Measurements from ENCODE around the gene CASP5. TPM values are rescaled to one million over a fixed set of nuclear protein-coding genes. Genes with fewer than 3 reads are reported as not detected.

CASP5 gene
- total RNA-seq, 6 experiments from 2014 or later, result not detected

GRCh38 chr11:104970756-104971155, 52.2 kb downstream of the CASP5 start:
- no peaks in the 10 kb centered on the region; the same call in 1 of the 2 replicates for H3K27me3 Mint-ChIP-seq (ENCODE audit: insufficient read depth)
- peaks cover 41% of the 10 kb centered on the region for H3K9me3 Mint-ChIP-seq
- no peak for TF ChIP-seq CTCF (IDR thresholded peaks at IDR 0.05)
- peaks cover 39% of the 10 kb centered on the region for H3K4me1 Mint-ChIP-seq (ENCODE audit: low read depth)
- DNase-seq, result no peak
- peaks cover 38% of the 10 kb centered on the region for H3K36me3 Mint-ChIP-seq (ENCODE audit: low read depth)
- H3K4me3 Mint-ChIP-seq, result no peak overlapping the region
- H3K27ac Mint-ChIP-seq, result no peak overlapping the region

- Mint-ChIP-seq H3K27ac (peak overlapping the region; percentile 98), H3K4me3 (peak overlapping the region; percentile 93), H3K4me1 (ENCODE audit: low read depth) (peaks cover 50% of the 10 kb centered on the region), H3K9me3 (peaks cover 30% of the 10 kb centered on the region), H3K36me3 (ENCODE audit: low read depth) (peaks cover 42% of the 10 kb centered on the region), H3K27me3 (ENCODE audit: insufficient read depth) (no peaks in the 10 kb centered on the region; the same call in 1 of the 2 replicates)
- peak; percentile 48 for DNase-seq
- TF ChIP-seq CTCF (IDR thresholded peaks at IDR 0.05), result no peak
These were observed 53.9 kb downstream of the CASP5 start for GRCh38 chr11:104968856-104969776.

GRCh38 chr11:104968355-104968855, 54.6 kb downstream of the CASP5 start, which contains the start of gene CASP4:
TSS of gene CASP4 (minus strand) at chr11:104968574. CDS start at chr11:104968525, 49 bp downstream.
- TF ChIP-seq CTCF (IDR thresholded peaks at IDR 0.05), result no peak
- peaks cover 45% of the 10 kb centered on the region for H3K36me3 Mint-ChIP-seq (ENCODE audit: low read depth)
- H3K4me1 Mint-ChIP-seq (ENCODE audit: low read depth), result peaks cover 50% of the 10 kb centered on the region
- H3K9me3 Mint-ChIP-seq, result peaks cover 23% of the 10 kb centered on the region
- H3K27ac Mint-ChIP-seq, result peak within 1 kb of the TSS; percentile 98
- H3K27me3 Mint-ChIP-seq (ENCODE audit: insufficient read depth), result no peaks in the 10 kb centered on the region; the same call in 1 of the 2 replicates
- DNase-seq, result peak; percentile 52
- H3K4me3 Mint-ChIP-seq, result peak within 1 kb of the TSS; percentile 93

- H3K27me3 Mint-ChIP-seq (ENCODE audit: insufficient read depth), result no peaks in the 10 kb centered on the region; the same call in 1 of the 2 replicates
- peaks cover 50% of the 10 kb centered on the region for H3K4me1 Mint-ChIP-seq (ENCODE audit: low read depth)
- H3K9me3 Mint-ChIP-seq, result peaks cover 17% of the 10 kb centered on the region
- H3K36me3 Mint-ChIP-seq (ENCODE audit: low read depth), result peaks cover 43% of the 10 kb centered on the region
- no peak for TF ChIP-seq CTCF (IDR thresholded peaks at IDR 0.05)
- DNase-seq, result no peak
- peak overlapping the region; percentile 93 for H3K4me3 Mint-ChIP-seq
- H3K27ac Mint-ChIP-seq, result peak overlapping the region; percentile 98
These were observed 55.2 kb downstream of the CASP5 start for GRCh38 chr11:104967534-104968354.

GRCh38 chr11:104965735-104966134, 57.2 kb downstream of the CASP5 start:
- no peaks in the 10 kb centered on the region; the same call in 1 of the 2 replicates for H3K27me3 Mint-ChIP-seq (ENCODE audit: insufficient read depth)
- peaks cover 44% of the 10 kb centered on the region for H3K4me1 Mint-ChIP-seq (ENCODE audit: low read depth)
- H3K36me3 Mint-ChIP-seq (ENCODE audit: low read depth), result peaks cover 47% of the 10 kb centered on the region
- H3K9me3 Mint-ChIP-seq, result no peaks in the 10 kb centered on the region
- DNase-seq, result no peak
- no peak for TF ChIP-seq CTCF (IDR thresholded peaks at IDR 0.05)
- H3K27ac Mint-ChIP-seq, result no peak overlapping the region
- H3K4me3 Mint-ChIP-seq, result peak overlapping the region; percentile 51
